ENCODE data around the gene MAP7D2. TPM values are rescaled to one million over a fixed set of nuclear protein-coding genes. Genes with fewer than 3 reads are reported as not detected.

The MAP7D2 gene
- total RNA-seq, 1 experiment from 2014 or later = 1.9 TPM

DNA sequence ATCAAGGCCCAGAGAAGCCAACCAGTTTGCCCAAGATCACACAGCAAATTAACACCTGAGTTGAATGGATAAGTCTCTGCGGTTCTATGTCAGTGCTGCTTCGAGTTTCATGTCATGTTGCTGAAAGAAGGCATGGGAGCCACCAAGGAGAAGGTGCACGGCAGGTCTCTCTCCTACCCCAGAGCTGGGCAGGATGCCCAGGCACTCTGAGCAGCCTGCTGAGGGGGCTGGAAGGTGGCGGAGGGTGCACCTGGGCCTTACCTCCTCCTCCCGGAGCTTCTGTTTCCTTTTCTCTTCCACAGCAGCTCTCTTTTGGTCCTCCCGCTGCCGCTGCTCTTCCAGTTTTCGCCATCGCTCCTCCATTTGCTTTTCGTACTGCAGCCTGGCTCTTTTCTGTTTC, 53.6 kb downstream of the MAP7D2 start:
- H3K14ac ChIP-seq (ENCODE audit: insufficient read depth, low read length) = no peak overlapping the region
- no peak overlapping the region for H4K5ac ChIP-seq (ENCODE audit: insufficient read length, low read depth, low read length)
- no peak overlapping the region for H3K23ac ChIP-seq (ENCODE audit: insufficient read length, low read depth, low read length)
- H2BK15ac ChIP-seq (ENCODE audit: low read depth, low read length) = no peak overlapping the region
- H3K18ac ChIP-seq (ENCODE audit: insufficient read length, low read depth, low read length) = no peak overlapping the region
- no peak overlapping the region for H2BK12ac ChIP-seq (ENCODE audit: insufficient read length, low read depth, low read length)
- no peaks in the 10 kb centered on the region for H3K23me2 ChIP-seq (ENCODE audit: insufficient read length, low read depth, low read length, poor library complexity, severe bottlenecking)
- no peak overlapping the region for H2AK5ac ChIP-seq (ENCODE audit: insufficient read length, low read length)
- no peak overlapping the region for H3K4ac ChIP-seq (ENCODE audit: low read depth, low read length)
- no peak overlapping the region for H3K4me2 ChIP-seq (ENCODE audit: insufficient read depth, insufficient read length, low read length)
- peaks cover 7 to 8% of the 10 kb centered on the region in 2 experiments for H3K4me1 Mint-ChIP-seq
- H3K4me1 ChIP-seq (ENCODE audit: insufficient read depth, low read length) = no peaks in the 10 kb centered on the region
- 0 out of 2 replicates have a peak, but pooled peaks cover 3% of the 10 kb centered on the region for H3K27me3 ChIP-seq (ENCODE audit: insufficient read depth, low read length)
- no peaks in the 10 kb centered on the region for H3K79me2 ChIP-seq (ENCODE audit: insufficient read depth, low read length)
- H2BK20ac ChIP-seq (ENCODE audit: low read depth, low read length, poor library complexity, severe bottlenecking) = no peak overlapping the region
- H3K27me3 Mint-ChIP-seq (ENCODE audit: low read depth) = peaks cover 1% of the 10 kb centered on the region; the same call in 1 of the 2 replicates
- peaks cover 64 to 71% of the 10 kb centered on the region in 2 experiments for H3K9me3 Mint-ChIP-seq
- H4K20me1 ChIP-seq (ENCODE audit: control insufficient read depth, insufficient read depth, insufficient read length) = no peaks in the 10 kb centered on the region
- no CpG with 5 or more reads among the region's 10 CpGs for WGBS (ENCODE audit: extremely low coverage, insufficient read length, low lambda C conversion rate)
- no peak overlapping the region for H2BK5ac ChIP-seq (ENCODE audit: insufficient read length, low read length)
- no peak overlapping the region for H2AFZ ChIP-seq (ENCODE audit: low read length)
- no peak overlapping the region for H3K27ac Mint-ChIP-seq
- TF ChIP-seq, protein P1, sequence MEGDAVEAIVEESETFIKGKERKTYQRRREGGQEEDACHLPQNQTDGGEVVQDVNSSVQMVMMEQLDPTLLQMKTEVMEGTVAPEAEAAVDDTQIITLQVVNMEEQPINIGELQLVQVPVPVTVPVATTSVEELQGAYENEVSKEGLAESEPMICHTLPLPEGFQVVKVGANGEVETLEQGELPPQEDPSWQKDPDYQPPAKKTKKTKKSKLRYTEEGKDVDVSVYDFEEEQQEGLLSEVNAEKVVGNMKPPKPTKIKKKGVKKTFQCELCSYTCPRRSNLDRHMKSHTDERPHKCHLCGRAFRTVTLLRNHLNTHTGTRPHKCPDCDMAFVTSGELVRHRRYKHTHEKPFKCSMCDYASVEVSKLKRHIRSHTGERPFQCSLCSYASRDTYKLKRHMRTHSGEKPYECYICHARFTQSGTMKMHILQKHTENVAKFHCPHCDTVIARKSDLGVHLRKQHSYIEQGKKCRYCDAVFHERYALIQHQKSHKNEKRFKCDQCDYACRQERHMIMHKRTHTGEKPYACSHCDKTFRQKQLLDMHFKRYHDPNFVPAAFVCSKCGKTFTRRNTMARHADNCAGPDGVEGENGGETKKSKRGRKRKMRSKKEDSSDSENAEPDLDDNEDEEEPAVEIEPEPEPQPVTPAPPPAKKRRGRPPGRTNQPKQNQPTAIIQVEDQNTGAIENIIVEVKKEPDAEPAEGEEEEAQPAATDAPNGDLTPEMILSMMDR (conservative IDR thresholded peaks at IDR 0.05) = no peak
- no peak overlapping the region for H3K9ac ChIP-seq (ENCODE audit: extremely low read depth, insufficient read length, low read length)
- no peak for DNase-seq
- no peak overlapping the region for H2BK120ac ChIP-seq (ENCODE audit: low read depth, low read length, poor library complexity, severe bottlenecking)
- H3K79me1 ChIP-seq (ENCODE audit: insufficient read depth, low read depth, low read length, poor library complexity, severe bottlenecking) = no peaks in the 10 kb centered on the region
- H3K4me3 Mint-ChIP-seq = no peak overlapping the region
- no peak overlapping the region for H3K56ac ChIP-seq (ENCODE audit: insufficient read length, low read depth, low read length)
- H3T11ph ChIP-seq (ENCODE audit: low read length) = no peak overlapping the region
- H3K27ac ChIP-seq (ENCODE audit: insufficient read length, low read depth, low read length) = no peak overlapping the region
- no peak overlapping the region for H4K8ac ChIP-seq (replicated peaks; ENCODE audit: insufficient read length, low read depth, low read length)
- peaks cover 0 to 3% (median 0%) of the 10 kb centered on the region in 3 experiments; a peak in 1 of 7 replicates for H3K36me3 Mint-ChIP-seq (ENCODE audit: insufficient read depth in 1 of 3, low read depth in 3 of 3)
- peaks cover 46% of the 10 kb centered on the region for H3K9me3 ChIP-seq (ENCODE audit: control insufficient read depth, low read depth, low read length)
- no peak overlapping the region for H4K91ac ChIP-seq (ENCODE audit: insufficient read length, low read depth, low read length)
